Measurements from ENCODE around the gene S1PR4. TPM values are rescaled to one million over a fixed set of nuclear protein-coding genes. Genes with fewer than 3 reads are reported as not detected.
"Not testable (repeated sequence)": the region's sequence is repeated elsewhere in the genome, so short reads cannot be mapped to it uniquely, and the experiment has no call there.

S1PR4 gene
- total RNA-seq, 4 donors from 2014 or later: 1.1 to 35.3 (median 9.4) TPM

DNA sequence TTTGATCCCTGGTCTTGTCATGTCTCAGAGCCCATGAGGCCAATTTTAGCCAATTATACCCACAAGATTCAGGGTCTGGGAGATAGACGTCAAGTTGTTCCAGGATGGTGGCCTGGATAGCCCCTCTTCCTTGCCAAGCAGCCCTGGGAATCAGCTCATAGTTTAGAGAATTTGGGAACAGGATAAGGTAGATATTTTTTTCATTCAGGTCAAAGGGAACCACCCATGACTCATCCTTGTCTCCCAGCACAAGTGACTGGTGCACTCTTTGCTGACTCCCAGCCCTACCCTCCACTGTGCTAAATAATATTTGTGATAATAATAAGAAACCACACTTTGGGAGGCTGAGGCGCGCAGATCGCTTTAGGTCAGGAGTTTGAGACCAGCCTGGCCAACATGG lies 17.1 kb upstream of the S1PR4 start:
- ATAC-seq (ENCODE audit: low FRiP score) (no peak), DNase-seq (ENCODE audit: low spot score) (no peak)
- TF ChIP-seq, protein P1, sequence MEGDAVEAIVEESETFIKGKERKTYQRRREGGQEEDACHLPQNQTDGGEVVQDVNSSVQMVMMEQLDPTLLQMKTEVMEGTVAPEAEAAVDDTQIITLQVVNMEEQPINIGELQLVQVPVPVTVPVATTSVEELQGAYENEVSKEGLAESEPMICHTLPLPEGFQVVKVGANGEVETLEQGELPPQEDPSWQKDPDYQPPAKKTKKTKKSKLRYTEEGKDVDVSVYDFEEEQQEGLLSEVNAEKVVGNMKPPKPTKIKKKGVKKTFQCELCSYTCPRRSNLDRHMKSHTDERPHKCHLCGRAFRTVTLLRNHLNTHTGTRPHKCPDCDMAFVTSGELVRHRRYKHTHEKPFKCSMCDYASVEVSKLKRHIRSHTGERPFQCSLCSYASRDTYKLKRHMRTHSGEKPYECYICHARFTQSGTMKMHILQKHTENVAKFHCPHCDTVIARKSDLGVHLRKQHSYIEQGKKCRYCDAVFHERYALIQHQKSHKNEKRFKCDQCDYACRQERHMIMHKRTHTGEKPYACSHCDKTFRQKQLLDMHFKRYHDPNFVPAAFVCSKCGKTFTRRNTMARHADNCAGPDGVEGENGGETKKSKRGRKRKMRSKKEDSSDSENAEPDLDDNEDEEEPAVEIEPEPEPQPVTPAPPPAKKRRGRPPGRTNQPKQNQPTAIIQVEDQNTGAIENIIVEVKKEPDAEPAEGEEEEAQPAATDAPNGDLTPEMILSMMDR (IDR thresholded peaks at IDR 0.05): no peak

DNA sequence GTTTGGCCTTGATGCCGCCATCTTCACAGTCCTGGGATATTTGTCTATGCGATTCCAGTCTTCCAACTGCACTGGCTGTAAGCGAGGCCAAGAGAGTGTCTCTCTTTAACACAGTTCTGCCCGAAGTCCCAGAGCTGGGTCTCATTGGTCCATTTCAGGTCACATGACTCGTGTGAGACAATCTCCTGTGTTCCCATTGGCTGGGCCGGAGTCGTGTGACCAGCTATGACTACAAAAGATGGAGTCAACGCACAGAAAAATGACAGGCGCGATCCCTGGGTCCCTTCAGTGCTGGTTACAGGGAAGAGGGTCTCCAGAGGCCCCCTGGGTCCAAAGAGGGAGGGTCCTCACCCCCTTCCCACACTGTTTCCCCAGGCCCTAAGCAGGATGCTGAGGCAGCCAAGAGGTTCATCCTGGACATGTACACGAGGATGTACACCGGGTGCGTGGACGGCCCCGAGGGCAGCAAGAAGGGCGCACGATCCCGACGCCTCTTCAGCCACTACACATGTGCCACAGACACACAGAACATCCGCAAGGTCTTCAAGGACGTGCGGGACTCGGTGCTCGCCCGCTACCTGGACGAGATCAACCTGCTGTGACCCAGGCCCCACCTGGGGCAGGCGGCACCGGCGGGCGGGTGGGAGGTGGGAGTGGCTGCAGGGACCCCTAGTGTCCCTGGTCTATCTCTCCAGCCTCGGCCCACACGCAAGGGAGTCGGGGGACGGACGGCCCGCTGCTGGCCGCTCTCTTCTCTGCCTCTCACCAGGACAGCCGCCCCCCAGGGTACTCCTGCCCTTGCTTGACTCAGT lies 15.9 kb upstream of the S1PR4 start:
- TF ChIP-seq, protein P1 (IDR thresholded peaks at IDR 0.05): no peak
- DNase-seq (ENCODE audit: low spot score) (no peak), ATAC-seq (ENCODE audit: low FRiP score) (no peak)

DNA sequence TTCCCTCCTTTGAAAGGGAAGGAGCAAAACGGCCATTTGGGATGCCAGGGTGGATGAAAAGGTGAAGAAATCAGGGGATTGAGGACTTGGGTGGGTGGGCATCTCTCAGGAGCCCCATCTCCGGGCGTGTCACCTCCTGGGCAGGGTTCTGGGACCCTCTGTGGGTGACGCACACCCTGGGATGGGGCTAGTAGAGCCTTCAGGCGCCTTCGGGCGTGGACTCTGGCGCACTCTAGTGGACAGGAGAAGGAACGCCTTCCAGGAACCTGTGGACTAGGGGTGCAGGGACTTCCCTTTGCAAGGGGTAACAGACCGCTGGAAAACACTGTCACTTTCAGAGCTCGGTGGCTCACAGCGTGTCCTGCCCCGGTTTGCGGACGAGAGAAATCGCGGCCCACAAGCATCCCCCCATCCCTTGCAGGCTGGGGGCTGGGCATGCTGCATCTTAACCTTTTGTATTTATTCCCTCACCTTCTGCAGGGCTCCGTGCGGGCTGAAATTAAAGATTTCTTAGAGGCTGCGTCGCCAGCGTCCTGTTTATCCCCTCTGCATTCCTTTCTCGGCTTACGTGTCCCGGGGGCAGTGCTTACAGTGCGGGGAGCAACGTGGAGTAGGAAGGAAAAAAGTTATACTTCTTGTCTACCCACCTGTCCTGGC lies 15.2 kb upstream of the S1PR4 start:
- DNase-seq (ENCODE audit: low spot score) (no peak), ATAC-seq (ENCODE audit: low FRiP score) (peak; percentile 66)
- TF ChIP-seq, protein P1 (IDR thresholded peaks at IDR 0.05): peak in 2 of 3 donors; percentile 24 to 68

DNA sequence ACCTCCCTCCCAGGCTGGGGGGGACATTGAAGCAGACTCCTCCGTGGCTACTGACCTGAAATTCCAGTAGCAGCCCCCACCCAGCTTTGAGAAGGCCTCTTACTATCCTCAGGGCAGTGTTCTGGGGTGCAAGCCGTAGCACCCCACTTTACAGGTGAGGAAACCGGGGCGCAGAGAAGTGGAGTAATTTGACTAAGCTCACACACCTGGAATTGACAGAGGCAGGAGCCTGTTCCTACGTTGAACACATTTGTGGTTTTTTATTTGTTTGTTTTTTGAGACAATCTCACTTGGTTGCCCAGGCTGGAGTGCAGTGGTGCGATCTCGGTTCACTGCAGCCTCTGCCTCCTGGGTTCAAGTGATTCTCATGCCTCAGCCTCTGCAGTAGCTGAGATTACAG lies 14.6 kb upstream of the S1PR4 start:
- no peak for ATAC-seq (ENCODE audit: low FRiP score)
- no peak for DNase-seq (ENCODE audit: low spot score)
- TF ChIP-seq, protein P1 (IDR thresholded peaks at IDR 0.05): no peak

DNA sequence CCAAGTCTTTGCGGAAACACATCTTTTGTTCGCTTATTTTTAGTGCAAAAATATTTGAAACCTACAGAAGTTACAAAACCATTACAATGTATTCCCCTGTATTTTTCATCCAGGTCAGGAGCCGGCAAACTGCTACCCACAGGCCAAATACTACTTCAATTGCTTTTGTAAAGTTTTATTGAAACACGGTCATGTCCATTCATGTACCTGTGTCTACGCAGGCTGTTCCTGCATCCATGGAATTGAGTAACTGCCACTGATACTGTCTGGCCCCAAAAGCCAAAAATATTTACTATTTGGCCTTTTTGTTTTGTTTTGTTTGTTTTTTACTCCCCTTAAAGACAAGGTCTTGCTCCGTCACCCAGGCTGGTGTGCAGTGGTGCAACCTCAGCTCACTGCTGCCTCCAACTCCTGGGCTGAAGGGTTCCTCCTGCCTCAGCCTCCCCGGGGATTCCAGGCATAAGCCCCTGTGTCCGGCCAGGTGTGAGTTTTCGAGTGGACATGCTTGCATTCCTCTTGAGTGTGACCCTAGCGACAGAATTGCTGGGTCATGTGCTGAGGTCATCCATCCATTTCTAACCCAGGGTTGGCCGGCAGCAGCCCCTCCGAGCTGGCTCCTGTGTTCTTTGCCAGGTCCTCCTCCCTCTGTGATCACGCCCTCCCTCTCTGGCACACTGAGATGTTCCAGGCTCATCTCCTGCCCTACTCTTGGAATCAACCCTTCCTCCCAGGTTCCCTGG lies 10.9 kb upstream of the S1PR4 start:
- TF ChIP-seq, protein P1 (IDR thresholded peaks at IDR 0.05): no peak
- no peak for ATAC-seq (ENCODE audit: low FRiP score)
- no peak for DNase-seq (ENCODE audit: low spot score)

DNA sequence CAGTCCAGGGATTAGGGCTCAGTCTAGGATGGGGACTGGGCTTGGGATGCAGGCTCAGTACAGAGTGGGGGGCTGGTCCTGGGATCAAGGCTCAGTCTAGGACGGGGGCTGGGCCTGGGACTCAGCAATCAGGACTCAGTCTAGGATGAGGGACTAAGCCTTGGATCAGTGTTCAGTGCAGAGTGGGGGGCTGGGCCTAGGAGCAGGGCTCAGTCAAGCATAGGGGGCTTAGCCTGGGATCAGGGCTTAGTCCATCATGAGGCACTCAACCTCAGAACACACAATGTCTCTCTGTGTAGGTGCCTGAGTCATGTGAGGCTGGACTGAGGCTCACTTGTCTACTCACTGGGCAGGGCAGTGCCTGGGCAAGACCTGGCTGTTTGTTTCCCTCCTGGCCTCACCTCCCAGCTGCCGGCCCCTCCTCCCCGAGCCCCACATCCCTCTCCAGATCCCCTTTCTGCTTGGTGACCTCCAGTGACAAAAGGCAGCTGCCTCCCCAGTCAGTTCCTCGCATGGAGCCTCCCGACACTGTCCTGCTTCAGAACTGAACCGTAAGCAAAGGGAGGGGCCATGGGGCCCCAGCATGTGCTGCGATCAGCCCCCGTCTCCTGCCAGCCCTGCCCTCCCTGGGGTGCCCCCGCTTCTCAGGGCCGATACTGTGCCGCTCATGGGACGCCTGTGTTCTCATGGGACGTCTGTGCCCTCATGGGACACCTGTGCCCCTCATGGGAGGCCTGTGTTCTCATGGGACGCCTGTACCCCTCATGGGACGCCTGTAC lies 6.5 kb upstream of the S1PR4 start:
- ATAC-seq (ENCODE audit: low FRiP score) (peak; percentile 23), DNase-seq (ENCODE audit: low spot score) (no peak)
- TF ChIP-seq, protein P1 (IDR thresholded peaks at IDR 0.05): no peak

DNA sequence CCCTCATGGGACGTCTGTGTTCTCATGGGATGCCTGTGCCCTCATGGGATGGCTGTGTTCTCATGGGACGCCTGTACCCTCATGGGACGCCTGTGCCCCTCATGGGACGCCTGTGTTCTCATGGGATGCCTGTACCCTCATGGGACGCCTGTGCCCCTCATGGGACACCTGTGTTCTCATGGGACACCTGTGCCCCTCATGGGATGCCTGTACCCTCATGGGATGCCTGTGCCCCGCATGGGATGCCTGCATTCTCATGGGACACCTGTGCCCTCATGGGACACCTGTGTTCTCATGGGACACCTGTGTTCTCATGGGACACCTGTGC lies 5.9 kb upstream of the S1PR4 start:
- ATAC-seq (ENCODE audit: low FRiP score): not testable (repeated sequence)

More for the DNA sequence above, 5.9 kb upstream of the S1PR4 start:
- not testable (repeated sequence) for DNase-seq (ENCODE audit: low spot score)

Data from omental fat pad (tissue), 4 donors.